Cerebellar cortex (tissue), 1 donor: ENCODE measurements around the gene SH3BGRL2.
"Not testable (repeated sequence)": the region's sequence is repeated elsewhere in the genome, so short reads cannot be mapped to it uniquely, and the experiment has no call there.

Source experiments
- DNase-seq: peaks from one replicate; pipeline ENCODE4 v3.0.0-alpha.2; 2015; ENCODE audit warnings: low spot score

The SH3BGRL2 gene

GRCh38 chr6:79649016-79649415, 17.9 kb downstream of the SH3BGRL2 start:
- no peak for DNase-seq

GRCh38 chr6:79650950-79651349, 19.8 kb downstream of the SH3BGRL2 start:
- DNase-seq, result no peak

DNA sequence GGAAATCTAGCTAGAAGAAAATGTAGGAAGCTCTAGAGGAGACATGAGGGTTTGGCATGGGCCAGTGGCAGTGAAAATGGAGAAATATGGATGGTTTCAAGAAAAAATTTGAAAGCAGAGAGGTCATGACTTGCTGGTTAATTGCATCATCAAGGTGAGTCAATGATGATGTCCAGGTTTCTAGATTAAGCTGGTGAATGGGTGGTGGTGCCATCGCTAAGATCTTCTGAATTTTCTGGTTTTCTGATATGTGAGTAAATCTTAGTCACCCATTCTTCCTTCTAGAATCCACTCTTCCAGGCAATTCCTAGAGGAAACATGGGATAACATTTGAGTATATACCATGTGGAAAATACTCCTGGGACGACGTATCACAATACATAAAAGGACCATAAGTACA, 25.0 kb downstream of the SH3BGRL2 start:
- DNase-seq, result no peak

DNA sequence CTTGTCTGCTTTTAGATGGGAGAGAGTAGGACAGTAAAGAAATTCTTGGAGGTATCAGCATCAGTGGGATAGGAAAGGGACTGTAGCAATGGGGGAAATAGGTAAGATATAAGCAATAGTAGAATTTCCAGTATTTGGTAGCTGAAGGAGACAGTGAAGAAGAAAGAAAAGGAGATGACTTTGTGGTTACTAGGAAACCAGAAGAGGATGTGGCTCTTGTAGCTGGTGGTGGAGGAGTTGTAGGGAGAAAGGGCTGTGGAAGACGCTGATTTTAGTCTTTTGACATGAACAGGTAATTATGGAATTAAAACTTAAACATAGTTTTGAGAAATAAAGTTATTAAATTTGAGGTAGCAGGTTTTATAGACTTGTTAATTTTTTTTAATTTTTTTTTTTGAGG, 26.1 kb downstream of the SH3BGRL2 start:
- no peak for DNase-seq

- not testable (repeated sequence) for DNase-seq
These were observed 32.5 kb downstream of the SH3BGRL2 start for GRCh38 chr6:79663655-79664054.

- DNase-seq, result no peak
These were observed 34.8 kb downstream of the SH3BGRL2 start for GRCh38 chr6:79665725-79666551.

- no peak for DNase-seq
These were observed 35.5 kb downstream of the SH3BGRL2 start for GRCh38 chr6:79666634-79667033.

DNA sequence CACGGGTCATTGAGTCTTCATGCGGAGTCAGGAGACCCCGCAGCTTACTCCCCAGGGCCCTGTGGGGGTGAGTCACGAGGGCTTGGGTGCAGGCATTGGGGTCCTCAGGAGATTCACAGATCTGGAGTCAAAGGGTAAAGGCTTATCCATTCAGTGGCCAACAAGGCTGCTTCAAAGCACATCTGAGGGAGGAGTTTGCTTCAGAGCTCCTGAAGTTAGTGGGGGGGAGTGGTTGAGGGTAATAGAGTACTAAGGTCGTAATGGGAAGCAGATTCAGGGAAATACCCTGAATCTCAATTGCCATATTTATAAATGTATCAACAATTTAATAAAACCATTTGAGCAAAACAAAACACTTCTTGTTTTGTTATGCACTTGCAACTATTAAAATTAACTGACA, 37.3 kb downstream of the SH3BGRL2 start:
- DNase-seq, result no peak

GRCh38 chr6:79669766-79670165, 38.6 kb downstream of the SH3BGRL2 start:
- DNase-seq, result no peak

- DNase-seq, result no peak
These were observed 39.7 kb downstream of the SH3BGRL2 start for GRCh38 chr6:79670789-79671188.

- DNase-seq, result no peak
These were observed 40.6 kb downstream of the SH3BGRL2 start for GRCh38 chr6:79671600-79672266.

- DNase-seq, result peak; percentile 56
These were observed 41.5 kb downstream of the SH3BGRL2 start for GRCh38 chr6:79672631-79673111.

- DNase-seq, result no peak
These were observed 42.8 kb downstream of the SH3BGRL2 start for GRCh38 chr6:79673947-79674346.

DNA sequence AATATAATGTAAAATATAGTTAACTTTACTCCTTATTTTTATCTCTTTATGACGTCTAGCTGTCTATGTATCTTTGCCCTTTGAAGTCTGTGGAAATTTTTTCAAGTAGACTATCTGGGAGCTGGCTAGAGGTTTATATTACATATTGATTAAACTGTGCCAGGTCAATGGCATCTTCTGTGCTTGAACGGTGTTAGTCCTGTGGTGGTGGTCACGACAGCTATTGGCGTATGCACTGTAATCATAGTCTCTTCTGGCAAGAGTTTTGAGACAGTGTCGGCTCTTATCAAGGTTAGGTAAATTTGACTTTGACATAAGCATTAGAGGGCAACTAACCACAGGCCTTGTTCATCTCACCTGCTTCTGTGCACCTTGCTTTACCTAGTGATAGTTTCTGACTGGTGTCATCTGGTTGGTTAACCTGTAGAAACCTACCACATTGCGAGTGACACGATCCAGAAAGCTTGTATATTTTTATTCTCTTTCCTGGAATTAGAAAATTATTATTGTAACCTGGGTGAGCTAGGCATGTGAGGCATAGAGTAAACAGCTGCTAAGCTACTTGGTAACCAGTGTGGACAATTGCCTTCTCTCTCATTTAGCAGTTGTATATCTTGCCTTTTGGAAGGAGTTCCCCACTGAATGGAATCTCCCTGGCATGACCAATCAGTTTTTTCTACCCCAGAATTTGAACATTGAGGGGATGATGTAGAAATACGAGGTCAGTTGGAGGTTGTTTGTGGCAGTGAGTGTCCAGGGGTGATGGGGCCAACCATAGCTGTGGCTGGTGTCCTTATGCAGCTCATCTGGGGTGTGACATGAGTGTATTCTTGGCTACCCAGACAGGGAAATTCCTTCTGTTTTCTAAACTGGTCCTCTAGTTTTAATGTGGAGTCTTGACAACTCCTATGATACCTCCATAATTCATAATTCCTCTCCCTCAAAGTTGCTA, 45.9 kb downstream of the SH3BGRL2 start:
- no peak for DNase-seq

DNA sequence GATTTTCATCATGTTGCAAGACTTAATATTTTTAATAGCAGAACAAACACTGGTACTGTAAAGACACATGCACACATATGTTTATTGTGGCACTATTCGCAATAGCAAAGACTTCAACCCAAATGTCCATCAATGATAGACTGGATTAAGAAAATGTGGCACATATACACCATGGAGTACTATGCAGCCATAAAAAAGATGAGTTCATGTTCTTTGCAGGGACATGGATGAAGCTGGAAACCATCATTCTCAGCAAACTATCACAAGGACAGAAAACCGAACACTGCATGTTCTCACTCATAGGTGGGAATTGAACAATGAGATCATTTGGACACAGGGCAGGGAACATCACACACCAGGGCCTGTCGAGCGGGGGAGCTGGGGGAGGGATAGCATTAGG, 51.6 kb downstream of the SH3BGRL2 start:
- not testable (repeated sequence) for DNase-seq

GRCh38 chr6:79684876-79685275, 53.7 kb downstream of the SH3BGRL2 start:
- DNase-seq, result no peak

GRCh38 chr6:79686707-79687309, 55.7 kb downstream of the SH3BGRL2 start:
- no peak for DNase-seq

DNA sequence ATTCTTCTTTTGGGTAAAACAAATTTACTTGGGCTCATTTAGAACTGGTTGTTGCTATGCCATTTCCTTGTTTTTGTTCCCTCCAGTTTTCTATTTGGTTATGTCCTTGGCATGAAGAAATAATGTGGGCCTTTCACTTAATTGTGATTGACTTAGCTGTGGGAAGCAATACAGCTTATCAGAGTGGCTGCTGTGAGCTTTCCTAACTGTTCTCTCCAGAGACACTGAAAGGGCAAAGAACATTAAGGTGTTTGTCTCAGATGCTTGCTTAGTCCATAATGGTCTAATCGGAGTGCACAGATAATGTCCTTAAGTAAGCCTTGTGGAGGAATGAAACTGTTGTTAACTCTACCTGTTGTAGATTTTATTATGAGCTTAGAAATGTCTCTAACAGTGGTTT, 56.6 kb downstream of the SH3BGRL2 start:
- peak; percentile 48 for DNase-seq

- DNase-seq, result no peak
These were observed 63.0 kb downstream of the SH3BGRL2 start for GRCh38 chr6:79694156-79694555.

GRCh38 chr6:79694623-79695343, 63.7 kb downstream of the SH3BGRL2 start:
- DNase-seq, result no peak

GRCh38 chr6:79697430-79697829, 66.3 kb downstream of the SH3BGRL2 start:
- DNase-seq, result no peak
